Measurements from ENCODE around the gene RPP21. TPM values are rescaled to one million over a fixed set of nuclear protein-coding genes. Genes with fewer than 3 reads are reported as not detected.

The RPP21 gene
- total RNA-seq, 1 donor from 2014 or later, result 35.2 TPM

DNA sequence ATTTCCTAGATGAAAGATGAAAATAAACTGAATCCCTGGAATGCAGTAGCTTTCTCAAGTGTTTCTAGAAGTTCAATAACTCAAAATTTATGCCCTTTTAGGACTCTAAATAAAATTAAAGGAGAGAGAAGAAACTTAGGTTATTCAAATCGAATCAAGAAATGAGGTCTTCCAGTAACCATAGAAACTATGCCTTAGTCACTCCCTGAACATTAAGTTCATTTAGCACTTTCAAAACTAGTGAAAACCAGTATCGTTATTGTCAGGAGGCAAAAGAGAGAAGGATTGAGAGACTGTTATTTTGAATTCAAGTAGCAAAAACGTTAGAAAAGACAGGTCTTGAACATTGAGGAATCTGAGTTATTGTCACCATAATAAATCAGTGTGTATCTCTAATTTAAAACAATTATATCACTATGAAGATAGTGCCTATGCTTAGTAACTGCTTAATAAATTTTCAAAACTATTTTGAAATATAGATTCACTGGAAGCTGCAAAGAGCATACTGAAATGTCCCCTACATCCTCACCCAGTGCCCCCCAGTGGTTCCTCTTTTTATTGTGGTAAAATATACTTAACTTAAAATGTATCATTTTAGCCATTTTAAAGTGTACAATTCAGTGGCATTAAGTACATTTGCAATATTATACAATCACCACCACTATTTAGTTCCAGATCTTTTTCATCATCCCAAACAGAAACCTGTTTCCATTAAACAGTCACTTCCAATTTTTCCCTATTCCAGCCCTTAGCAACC is 4.6 kb downstream of the RPP21 start:
- Mint-ChIP-seq H3K27ac (ENCODE audit: unreplicated experiment) (no peak overlapping the region), H3K27me3 (ENCODE audit: unreplicated experiment) (peaks cover 3% of the 10 kb centered on the region), H3K4me3 (ENCODE audit: unreplicated experiment) (no peak overlapping the region), H3K36me3 (ENCODE audit: low read depth, unreplicated experiment) (peaks cover 4% of the 10 kb centered on the region), H3K9me3 (ENCODE audit: unreplicated experiment) (no peaks in the 10 kb centered on the region), H3K4me1 (ENCODE audit: unreplicated experiment) (peaks cover 8% of the 10 kb centered on the region)
- TF ChIP-seq, protein P1, sequence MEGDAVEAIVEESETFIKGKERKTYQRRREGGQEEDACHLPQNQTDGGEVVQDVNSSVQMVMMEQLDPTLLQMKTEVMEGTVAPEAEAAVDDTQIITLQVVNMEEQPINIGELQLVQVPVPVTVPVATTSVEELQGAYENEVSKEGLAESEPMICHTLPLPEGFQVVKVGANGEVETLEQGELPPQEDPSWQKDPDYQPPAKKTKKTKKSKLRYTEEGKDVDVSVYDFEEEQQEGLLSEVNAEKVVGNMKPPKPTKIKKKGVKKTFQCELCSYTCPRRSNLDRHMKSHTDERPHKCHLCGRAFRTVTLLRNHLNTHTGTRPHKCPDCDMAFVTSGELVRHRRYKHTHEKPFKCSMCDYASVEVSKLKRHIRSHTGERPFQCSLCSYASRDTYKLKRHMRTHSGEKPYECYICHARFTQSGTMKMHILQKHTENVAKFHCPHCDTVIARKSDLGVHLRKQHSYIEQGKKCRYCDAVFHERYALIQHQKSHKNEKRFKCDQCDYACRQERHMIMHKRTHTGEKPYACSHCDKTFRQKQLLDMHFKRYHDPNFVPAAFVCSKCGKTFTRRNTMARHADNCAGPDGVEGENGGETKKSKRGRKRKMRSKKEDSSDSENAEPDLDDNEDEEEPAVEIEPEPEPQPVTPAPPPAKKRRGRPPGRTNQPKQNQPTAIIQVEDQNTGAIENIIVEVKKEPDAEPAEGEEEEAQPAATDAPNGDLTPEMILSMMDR (IDR thresholded peaks at IDR 0.05; ENCODE audit: unreplicated experiment), result no peak
- DNase-seq (ENCODE audit: low spot score), result no peak

DNA sequence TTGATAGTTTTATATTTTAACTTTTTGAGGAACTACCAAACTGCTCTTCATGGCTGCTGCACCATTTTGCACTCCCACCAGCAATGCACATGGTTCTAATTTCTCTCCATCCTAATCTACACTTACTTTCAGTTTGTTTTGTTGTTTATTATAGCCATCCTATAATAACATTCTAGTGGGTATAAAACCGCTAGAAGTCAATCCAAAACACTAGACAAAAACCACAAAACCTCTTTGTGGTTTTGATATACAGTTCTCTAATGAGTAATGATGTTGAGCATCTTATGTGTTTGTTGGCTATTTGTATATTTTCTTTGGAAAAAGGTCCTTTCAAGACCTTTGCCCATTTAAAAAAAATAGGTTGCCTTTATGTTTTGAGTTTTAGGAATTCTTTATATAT is 5.6 kb downstream of the RPP21 start:
- no peak overlapping the region for H3K27ac Mint-ChIP-seq (ENCODE audit: unreplicated experiment)
- DNase-seq (ENCODE audit: low spot score), result no peak
- no peaks in the 10 kb centered on the region for H3K9me3 Mint-ChIP-seq (ENCODE audit: unreplicated experiment)
- H3K27me3 Mint-ChIP-seq (ENCODE audit: unreplicated experiment), result peaks cover 3% of the 10 kb centered on the region
- peaks cover 8% of the 10 kb centered on the region for H3K4me1 Mint-ChIP-seq (ENCODE audit: unreplicated experiment)
- H3K36me3 Mint-ChIP-seq (ENCODE audit: low read depth, unreplicated experiment), result peaks cover 4% of the 10 kb centered on the region
- TF ChIP-seq, protein P1 (IDR thresholded peaks at IDR 0.05; ENCODE audit: unreplicated experiment), result no peak
- no peak overlapping the region for H3K4me3 Mint-ChIP-seq (ENCODE audit: unreplicated experiment)

DNA sequence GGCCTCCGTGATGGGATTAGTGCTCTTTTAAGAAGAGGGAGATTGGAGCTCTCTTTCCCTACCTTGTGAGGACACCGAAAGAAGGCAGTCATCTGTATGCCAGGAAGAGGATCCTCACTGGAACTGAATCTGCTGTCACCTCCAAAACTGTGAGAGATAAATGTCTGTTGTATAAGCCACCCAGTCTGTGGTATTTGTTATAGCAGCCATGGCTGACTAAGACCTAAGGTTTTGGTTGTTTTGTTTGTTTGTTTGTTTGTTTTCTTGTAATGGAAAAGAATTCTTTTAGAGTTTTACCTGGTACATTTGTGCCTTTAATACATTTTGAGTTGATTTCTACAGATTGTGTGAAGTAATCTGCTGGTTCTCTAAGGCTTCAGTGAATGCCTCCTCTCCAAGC is 7.6 kb downstream of the RPP21 start:
- Mint-ChIP-seq H3K27me3 (ENCODE audit: unreplicated experiment) (peaks cover under 1% of the 10 kb centered on the region), H3K9me3 (ENCODE audit: unreplicated experiment) (no peaks in the 10 kb centered on the region), H3K4me1 (ENCODE audit: unreplicated experiment) (peaks cover under 1% of the 10 kb centered on the region), H3K4me3 (ENCODE audit: unreplicated experiment) (no peak overlapping the region), H3K36me3 (ENCODE audit: low read depth, unreplicated experiment) (no peaks in the 10 kb centered on the region), H3K27ac (ENCODE audit: unreplicated experiment) (no peak overlapping the region)
- no peak for DNase-seq (ENCODE audit: low spot score)
- TF ChIP-seq, protein P1 (IDR thresholded peaks at IDR 0.05; ENCODE audit: unreplicated experiment), result no peak

DNA sequence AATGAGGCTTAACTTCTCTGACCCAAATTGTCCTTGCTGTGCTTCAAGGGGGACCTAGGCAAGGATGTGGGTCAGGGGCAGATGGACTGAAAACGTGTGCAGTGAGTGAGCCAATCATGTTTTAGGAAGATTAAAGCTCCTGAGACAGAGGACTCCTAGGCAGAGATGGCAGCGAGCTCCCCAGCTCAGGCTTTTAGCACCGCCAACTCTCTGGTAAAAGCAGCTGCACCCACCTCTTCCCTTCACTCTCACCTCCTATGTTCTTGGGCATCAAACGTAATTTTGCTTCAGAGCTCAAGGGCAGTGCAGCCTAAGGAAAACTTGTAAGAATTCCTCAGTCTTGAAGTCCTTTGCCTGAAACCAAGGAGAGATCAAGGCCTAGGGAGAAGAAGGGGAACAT is 10.3 kb downstream of the RPP21 start:
- no peak for DNase-seq (ENCODE audit: low spot score)
- H3K9me3 Mint-ChIP-seq (ENCODE audit: unreplicated experiment), result no peaks in the 10 kb centered on the region
- no peaks in the 10 kb centered on the region for H3K36me3 Mint-ChIP-seq (ENCODE audit: low read depth, unreplicated experiment)
- H3K27ac Mint-ChIP-seq (ENCODE audit: unreplicated experiment), result no peak overlapping the region
- H3K27me3 Mint-ChIP-seq (ENCODE audit: unreplicated experiment), result peaks cover 5% of the 10 kb centered on the region
- peaks cover 7% of the 10 kb centered on the region for H3K4me1 Mint-ChIP-seq (ENCODE audit: unreplicated experiment)
- TF ChIP-seq, protein P1 (IDR thresholded peaks at IDR 0.05; ENCODE audit: unreplicated experiment), result no peak
- H3K4me3 Mint-ChIP-seq (ENCODE audit: unreplicated experiment), result no peak overlapping the region

DNA sequence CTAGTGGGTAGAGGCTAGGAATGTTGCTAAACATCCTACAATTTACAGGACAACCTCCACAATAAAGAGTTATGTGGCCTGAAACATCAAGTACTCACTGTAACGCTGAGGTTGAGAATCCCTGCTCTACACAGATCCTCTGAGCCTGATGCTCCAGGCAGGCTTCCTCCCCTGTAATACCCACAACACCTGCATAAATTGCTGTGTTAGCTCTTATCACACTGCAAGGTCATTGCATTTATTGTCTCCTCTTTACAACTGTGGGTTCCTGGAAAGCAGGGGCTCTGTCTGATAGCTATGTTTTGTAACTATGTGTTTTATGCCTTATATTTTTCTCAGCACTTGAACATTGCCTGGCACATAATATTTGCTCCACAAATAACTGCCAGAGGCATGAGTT is 11.6 kb downstream of the RPP21 start:
- Mint-ChIP-seq H3K27me3 (ENCODE audit: unreplicated experiment) (peaks cover 5% of the 10 kb centered on the region), H3K9me3 (ENCODE audit: unreplicated experiment) (no peaks in the 10 kb centered on the region)

More for the DNA sequence above, 11.6 kb downstream of the RPP21 start:
- no peak for DNase-seq (ENCODE audit: low spot score)
- Mint-ChIP-seq H3K4me1 (ENCODE audit: unreplicated experiment) (peaks cover 7% of the 10 kb centered on the region), H3K4me3 (ENCODE audit: unreplicated experiment) (no peak overlapping the region), H3K36me3 (ENCODE audit: low read depth, unreplicated experiment) (no peaks in the 10 kb centered on the region), H3K27ac (ENCODE audit: unreplicated experiment) (no peak overlapping the region)
- TF ChIP-seq, protein P1 (IDR thresholded peaks at IDR 0.05; ENCODE audit: unreplicated experiment), result no peak
